ENCODE results near the gene RAB19.
"Not testable (repeated sequence)": the region's sequence is repeated elsewhere in the genome, so short reads cannot be mapped to it uniquely, and the experiment has no call there.

RAB19 gene

GRCh38 chr7:140400381-140400780 is 3.5 kb upstream of the RAB19 start:
- no peak overlapping the region for H3K4me3 ChIP-seq (ENCODE audit: low read depth in 1 of 5, low read length in 5 of 5)
- H3K9me3 ChIP-seq (ENCODE audit: control insufficient read depth in 5 of 5, low read length in 5 of 5), result no peaks in the 10 kb centered on the region
- no peak overlapping the region for H3K9ac ChIP-seq (ENCODE audit: low read length in 5 of 5)
- peaks cover 0 to 8% (median 6%) of the 10 kb centered on the region in 5 donors for H3K27me3 ChIP-seq (ENCODE audit: control insufficient read depth in 5 of 5, insufficient read depth in 4 of 5, low read length in 5 of 5)
- H3K36me3 ChIP-seq (ENCODE audit: control insufficient read depth in 5 of 5, insufficient read depth in 5 of 5, low read length in 5 of 5), result no peaks in the 10 kb centered on the region
- no peak overlapping the region for H3K27ac ChIP-seq (ENCODE audit: low read depth, low read length)
- peaks cover 0 to 24% (median 20%) of the 10 kb centered on the region in 5 donors for H3K4me1 ChIP-seq (ENCODE audit: control insufficient read depth in 5 of 5, insufficient read depth in 5 of 5, low read length in 5 of 5)

- Histone ChIP-seq H3K27me3 (ENCODE audit: control insufficient read depth in 5 of 5, insufficient read depth in 4 of 5, low read length in 5 of 5) (peaks cover 0 to 8% (median 6%) of the 10 kb centered on the region in 5 donors), H3K9me3 (ENCODE audit: control insufficient read depth in 5 of 5, low read length in 5 of 5) (no peaks in the 10 kb centered on the region), H3K4me1 (ENCODE audit: control insufficient read depth in 5 of 5, insufficient read depth in 5 of 5, low read length in 5 of 5) (peaks cover 0 to 16% (median 13%) of the 10 kb centered on the region in 5 donors), H3K4me3 (ENCODE audit: low read depth in 1 of 5, low read length in 5 of 5) (no peak overlapping the region), H3K9ac (ENCODE audit: low read length in 5 of 5) (no peak overlapping the region), H3K27ac (ENCODE audit: low read depth, low read length) (no peak overlapping the region), H3K36me3 (ENCODE audit: control insufficient read depth in 5 of 5, insufficient read depth in 5 of 5, low read length in 5 of 5) (no peaks in the 10 kb centered on the region)
These were observed 1.6 kb upstream of the RAB19 start for GRCh38 chr7:140402178-140402835.

GRCh38 chr7:140404565-140405065 is 757 bp downstream of the RAB19 start:
- peaks cover 0 to 8% (median 6%) of the 10 kb centered on the region in 5 donors for H3K27me3 ChIP-seq (ENCODE audit: control insufficient read depth in 5 of 5, insufficient read depth in 4 of 5, low read length in 5 of 5)
- no peak overlapping the region for H3K9ac ChIP-seq (ENCODE audit: low read length in 5 of 5)
- no peaks in the 10 kb centered on the region for H3K9me3 ChIP-seq (ENCODE audit: control insufficient read depth in 5 of 5, low read length in 5 of 5)
- H3K27ac ChIP-seq (ENCODE audit: low read depth, low read length), result no peak overlapping the region
- H3K36me3 ChIP-seq (ENCODE audit: control insufficient read depth in 5 of 5, insufficient read depth in 5 of 5, low read length in 5 of 5), result no peaks in the 10 kb centered on the region
- peaks cover 0 to 7% (median 5%) of the 10 kb centered on the region in 5 donors for H3K4me1 ChIP-seq (ENCODE audit: control insufficient read depth in 5 of 5, insufficient read depth in 5 of 5, low read length in 5 of 5)
- no peak overlapping the region for H3K4me3 ChIP-seq (ENCODE audit: low read depth in 1 of 5, low read length in 5 of 5)

GRCh38 chr7:140415361-140415760 is 11.5 kb downstream of the RAB19 start:
- Histone ChIP-seq H3K4me3 (ENCODE audit: low read depth in 1 of 5, low read length in 5 of 5) (no peak overlapping the region), H3K36me3 (ENCODE audit: control insufficient read depth in 5 of 5, insufficient read depth in 5 of 5, low read length in 5 of 5) (no peaks in the 10 kb centered on the region), H3K9me3 (ENCODE audit: control insufficient read depth in 5 of 5, low read length in 5 of 5) (no peaks in the 10 kb centered on the region), H3K9ac (ENCODE audit: low read length in 5 of 5) (no peak overlapping the region), H3K27ac (ENCODE audit: low read depth, low read length) (no peak overlapping the region), H3K4me1 (ENCODE audit: control insufficient read depth in 5 of 5, insufficient read depth in 5 of 5, low read length in 5 of 5) (no peaks in the 10 kb centered on the region), H3K27me3 (ENCODE audit: control insufficient read depth in 5 of 5, insufficient read depth in 4 of 5, low read length in 5 of 5) (peaks cover 0 to 4% (median 0%) of the 10 kb centered on the region in 5 donors)

GRCh38 chr7:140415816-140416215 is 12.0 kb downstream of the RAB19 start:
- H3K9ac ChIP-seq (ENCODE audit: low read length in 5 of 5); H3K27ac ChIP-seq (ENCODE audit: low read depth, low read length); H3K9me3 ChIP-seq (ENCODE audit: control insufficient read depth in 5 of 5, low read length in 5 of 5); H3K27me3 ChIP-seq (ENCODE audit: control insufficient read depth in 5 of 5, insufficient read depth in 4 of 5, low read length in 5 of 5); H3K4me1 ChIP-seq (ENCODE audit: control insufficient read depth in 5 of 5, insufficient read depth in 5 of 5, low read length in 5 of 5); H3K36me3 ChIP-seq (ENCODE audit: control insufficient read depth in 5 of 5, insufficient read depth in 5 of 5, low read length in 5 of 5); H3K4me3 ChIP-seq (ENCODE audit: low read depth in 1 of 5, low read length in 5 of 5): not testable (repeated sequence)

- Histone ChIP-seq H3K9ac (ENCODE audit: low read length in 5 of 5) (no peak overlapping the region), H3K4me3 (ENCODE audit: low read depth in 1 of 5, low read length in 5 of 5) (no peak overlapping the region), H3K36me3 (ENCODE audit: control insufficient read depth in 5 of 5, insufficient read depth in 5 of 5, low read length in 5 of 5) (no peaks in the 10 kb centered on the region), H3K4me1 (ENCODE audit: control insufficient read depth in 5 of 5, insufficient read depth in 5 of 5, low read length in 5 of 5) (no peaks in the 10 kb centered on the region), H3K27me3 (ENCODE audit: control insufficient read depth in 5 of 5, insufficient read depth in 4 of 5, low read length in 5 of 5) (peaks cover 0 to 4% (median 0%) of the 10 kb centered on the region in 5 donors), H3K9me3 (ENCODE audit: control insufficient read depth in 5 of 5, low read length in 5 of 5) (no peaks in the 10 kb centered on the region), H3K27ac (ENCODE audit: low read depth, low read length) (no peak overlapping the region)
These were observed 12.7 kb downstream of the RAB19 start for GRCh38 chr7:140416560-140416959.

- H3K9ac ChIP-seq (ENCODE audit: low read length in 5 of 5), result no peak overlapping the region
- H3K4me3 ChIP-seq (ENCODE audit: low read depth in 1 of 5, low read length in 5 of 5), result no peak overlapping the region
- no peaks in the 10 kb centered on the region for H3K9me3 ChIP-seq (ENCODE audit: control insufficient read depth in 5 of 5, low read length in 5 of 5)
- no peaks in the 10 kb centered on the region for H3K36me3 ChIP-seq (ENCODE audit: control insufficient read depth in 5 of 5, insufficient read depth in 5 of 5, low read length in 5 of 5)
- H3K4me1 ChIP-seq (ENCODE audit: control insufficient read depth in 5 of 5, insufficient read depth in 5 of 5, low read length in 5 of 5), result no peaks in the 10 kb centered on the region
- H3K27ac ChIP-seq (ENCODE audit: low read depth, low read length), result no peak overlapping the region
- H3K27me3 ChIP-seq (ENCODE audit: control insufficient read depth in 5 of 5, insufficient read depth in 4 of 5, low read length in 5 of 5), result peaks cover 0 to 4% (median 0%) of the 10 kb centered on the region in 5 donors
These were observed 13.7 kb downstream of the RAB19 start for GRCh38 chr7:140417456-140418155.

GRCh38 chr7:140418156-140418472 is 14.3 kb downstream of the RAB19 start:
- not testable (repeated sequence) for H3K9ac ChIP-seq (ENCODE audit: low read length in 5 of 5); H3K4me3 ChIP-seq (ENCODE audit: low read depth in 1 of 5, low read length in 5 of 5)

GRCh38 chr7:140418653-140419052 is 14.8 kb downstream of the RAB19 start:
- H3K4me1 ChIP-seq (ENCODE audit: control insufficient read depth in 5 of 5, insufficient read depth in 5 of 5, low read length in 5 of 5), result no peaks in the 10 kb centered on the region
- no peak overlapping the region for H3K4me3 ChIP-seq (ENCODE audit: low read depth in 1 of 5, low read length in 5 of 5)
- H3K27me3 ChIP-seq (ENCODE audit: control insufficient read depth in 5 of 5, insufficient read depth in 4 of 5, low read length in 5 of 5), result peaks cover 0 to 4% (median 0%) of the 10 kb centered on the region in 5 donors
- H3K9ac ChIP-seq (ENCODE audit: low read length in 5 of 5), result no peak overlapping the region
- no peak overlapping the region for H3K27ac ChIP-seq (ENCODE audit: low read depth, low read length)
- no peaks in the 10 kb centered on the region for H3K9me3 ChIP-seq (ENCODE audit: control insufficient read depth in 5 of 5, low read length in 5 of 5)
- H3K36me3 ChIP-seq (ENCODE audit: control insufficient read depth in 5 of 5, insufficient read depth in 5 of 5, low read length in 5 of 5), result no peaks in the 10 kb centered on the region

More at GRCh38 chr7:140418156-140418472, 14.3 kb downstream of the RAB19 start:
- H3K27me3 ChIP-seq (ENCODE audit: control insufficient read depth in 5 of 5, insufficient read depth in 4 of 5, low read length in 5 of 5); H3K4me1 ChIP-seq (ENCODE audit: control insufficient read depth in 5 of 5, insufficient read depth in 5 of 5, low read length in 5 of 5); H3K27ac ChIP-seq (ENCODE audit: low read depth, low read length); H3K9me3 ChIP-seq (ENCODE audit: control insufficient read depth in 5 of 5, low read length in 5 of 5); H3K36me3 ChIP-seq (ENCODE audit: control insufficient read depth in 5 of 5, insufficient read depth in 5 of 5, low read length in 5 of 5): not testable (repeated sequence)

- H3K4me3 ChIP-seq (ENCODE audit: low read depth in 1 of 5, low read length in 5 of 5), result no peak overlapping the region
- no peak overlapping the region for H3K9ac ChIP-seq (ENCODE audit: low read length in 5 of 5)
- H3K4me1 ChIP-seq (ENCODE audit: control insufficient read depth in 5 of 5, insufficient read depth in 5 of 5, low read length in 5 of 5), result peaks cover 0 to 7% (median 0%) of the 10 kb centered on the region in 5 donors
- H3K27me3 ChIP-seq (ENCODE audit: control insufficient read depth in 5 of 5, insufficient read depth in 4 of 5, low read length in 5 of 5), result no peaks in the 10 kb centered on the region
- H3K36me3 ChIP-seq (ENCODE audit: control insufficient read depth in 5 of 5, insufficient read depth in 5 of 5, low read length in 5 of 5), result no peaks in the 10 kb centered on the region
- no peak overlapping the region for H3K27ac ChIP-seq (ENCODE audit: low read depth, low read length)
- H3K9me3 ChIP-seq (ENCODE audit: control insufficient read depth in 5 of 5, low read length in 5 of 5), result no peaks in the 10 kb centered on the region
These were observed 17.7 kb downstream of the RAB19 start for GRCh38 chr7:140421521-140421920.
